Activated naive CD8-positive, alpha-beta T cell (primary cell): ENCODE results near the gene ERC1.

ENCODE experiments used
- H3K27ac Mint-ChIP-seq: one replicate; pipeline ENCODE4 v1.8.0; 2021; ENCODE audit warnings: mixed read lengths
- H3K27me3 Mint-ChIP-seq: one replicate; pipeline ENCODE4 v1.8.0; 2021; ENCODE audit warnings: mixed read lengths
- H3K36me3 Mint-ChIP-seq: one replicate; pipeline ENCODE4 v1.8.0; 2021; ENCODE audit warnings: mixed read lengths
- H3K4me1 Mint-ChIP-seq: one replicate; pipeline ENCODE4 v1.8.0; 2021; ENCODE audit warnings: low read depth, mixed read lengths
- H3K4me3 Mint-ChIP-seq: one replicate; pipeline ENCODE4 v1.8.0; 2021; ENCODE audit warnings: mild to moderate bottlenecking, mixed read lengths
- H3K9me3 Mint-ChIP-seq: one replicate; pipeline ENCODE4 v1.8.0; 2021; ENCODE audit warnings: low read depth, mixed read lengths

Gene ERC1

GRCh38 chr12:1532375-1533165 lies 541.5 kb downstream of the ERC1 start:
- H3K9me3 Mint-ChIP-seq: no peaks in the 10 kb centered on the region

GRCh38 chr12:1533205-1533601 lies 542.2 kb downstream of the ERC1 start:
- H3K27ac Mint-ChIP-seq: no peak overlapping the region
- peaks cover 31% of the 10 kb centered on the region for H3K4me1 Mint-ChIP-seq
- peaks cover 47% of the 10 kb centered on the region for H3K27me3 Mint-ChIP-seq
- H3K9me3 Mint-ChIP-seq: no peaks in the 10 kb centered on the region
- peak overlapping the region; percentile 85 for H3K4me3 Mint-ChIP-seq
- H3K36me3 Mint-ChIP-seq: no peaks in the 10 kb centered on the region

More at GRCh38 chr12:1532375-1533165, 541.5 kb downstream of the ERC1 start:
- H3K27me3 Mint-ChIP-seq: peaks cover 49% of the 10 kb centered on the region
- H3K4me1 Mint-ChIP-seq: peaks cover 31% of the 10 kb centered on the region
- H3K27ac Mint-ChIP-seq: no peak overlapping the region
- no peaks in the 10 kb centered on the region for H3K36me3 Mint-ChIP-seq
- H3K4me3 Mint-ChIP-seq: peak overlapping the region; percentile 85

GRCh38 chr12:1533602-1534304 lies 542.7 kb downstream of the ERC1 start:
- Mint-ChIP-seq H3K4me1 (peaks cover 31% of the 10 kb centered on the region), H3K27ac (no peak overlapping the region), H3K4me3 (peak overlapping the region; percentile 85), H3K36me3 (no peaks in the 10 kb centered on the region), H3K27me3 (peaks cover 50% of the 10 kb centered on the region), H3K9me3 (no peaks in the 10 kb centered on the region)

GRCh38 chr12:1534748-1535147 lies 543.7 kb downstream of the ERC1 start:
- Mint-ChIP-seq H3K36me3 (no peaks in the 10 kb centered on the region), H3K27me3 (peaks cover 55% of the 10 kb centered on the region), H3K4me3 (no peak overlapping the region), H3K9me3 (no peaks in the 10 kb centered on the region), H3K27ac (no peak overlapping the region), H3K4me1 (peaks cover 28% of the 10 kb centered on the region)

- Mint-ChIP-seq H3K9me3 (no peaks in the 10 kb centered on the region), H3K36me3 (no peaks in the 10 kb centered on the region), H3K4me1 (peaks cover 28% of the 10 kb centered on the region), H3K27me3 (peaks cover 57% of the 10 kb centered on the region), H3K27ac (no peak overlapping the region), H3K4me3 (no peak overlapping the region)
Observed at GRCh38 chr12:1536817-1537216, 545.8 kb downstream of the ERC1 start.

- no peak overlapping the region for H3K27ac Mint-ChIP-seq
- peaks cover 5% of the 10 kb centered on the region for H3K4me1 Mint-ChIP-seq
- no peaks in the 10 kb centered on the region for H3K9me3 Mint-ChIP-seq
- no peaks in the 10 kb centered on the region for H3K36me3 Mint-ChIP-seq
- peaks cover 47% of the 10 kb centered on the region for H3K27me3 Mint-ChIP-seq
- no peak overlapping the region for H3K4me3 Mint-ChIP-seq
Observed at GRCh38 chr12:1539135-1539534, 548.1 kb downstream of the ERC1 start.

GRCh38 chr12:1540690-1541089 lies 549.7 kb downstream of the ERC1 start:
- Mint-ChIP-seq H3K4me3 (no peak overlapping the region), H3K4me1 (no peaks in the 10 kb centered on the region), H3K36me3 (no peaks in the 10 kb centered on the region), H3K9me3 (no peaks in the 10 kb centered on the region), H3K27me3 (peaks cover 51% of the 10 kb centered on the region), H3K27ac (no peak overlapping the region)

GRCh38 chr12:1542599-1542998 lies 551.6 kb downstream of the ERC1 start:
- H3K4me1 Mint-ChIP-seq: no peaks in the 10 kb centered on the region
- peaks cover 40% of the 10 kb centered on the region for H3K27me3 Mint-ChIP-seq
- no peaks in the 10 kb centered on the region for H3K9me3 Mint-ChIP-seq
- H3K4me3 Mint-ChIP-seq: no peak overlapping the region
- no peaks in the 10 kb centered on the region for H3K36me3 Mint-ChIP-seq
- no peak overlapping the region for H3K27ac Mint-ChIP-seq

- H3K27ac Mint-ChIP-seq: no peak overlapping the region
- H3K9me3 Mint-ChIP-seq: no peaks in the 10 kb centered on the region
- no peak overlapping the region for H3K4me3 Mint-ChIP-seq
- H3K36me3 Mint-ChIP-seq: no peaks in the 10 kb centered on the region
- peaks cover 24% of the 10 kb centered on the region for H3K27me3 Mint-ChIP-seq
- no peaks in the 10 kb centered on the region for H3K4me1 Mint-ChIP-seq
Observed at GRCh38 chr12:1544996-1545700, 554.1 kb downstream of the ERC1 start.
